Nephron (organoid): ENCODE measurements around the gene RTTN.

Experiments used
- H3K27ac Mint-ChIP-seq, 3 experiments: 2 replicates each; pipeline ENCODE4 v1.8.0; 2020; ENCODE audit warnings: mixed read lengths in 3 of 3, mild to moderate bottlenecking in 2 of 3, moderate library complexity in 1 of 3
- H3K27me3 Mint-ChIP-seq: 2 replicates; pipeline ENCODE4 v1.8.0; 2021; ENCODE audit warnings: low read depth, mild to moderate bottlenecking, moderate library complexity, mixed read lengths
- H3K36me3 Mint-ChIP-seq: 2 replicates; pipeline ENCODE4 v1.8.0; 2020; ENCODE audit warnings: low read depth, mixed read lengths
- H3K4me1 Mint-ChIP-seq: 2 replicates; pipeline ENCODE4 v1.8.0; 2020; ENCODE audit warnings: mixed read lengths
- H3K4me3 Mint-ChIP-seq, 3 experiments: 2 replicates each; pipeline ENCODE4 v1.8.0; 2020; ENCODE audit warnings: mild to moderate bottlenecking in 3 of 3, mixed read lengths in 3 of 3, moderate library complexity in 2 of 3
- H3K9me3 Mint-ChIP-seq: 2 replicates; pipeline ENCODE4 v1.8.0; 2020; ENCODE audit warnings: mixed read lengths
- CTCF ChIP-seq, 3 experiments: fragments of 200-600 bp; sonication (generic); IDR thresholded peaks; one replicate each; pipeline ENCODE4 v1.5.0; 2021; ENCODE audit warnings: antibody characterized with exemption in 3 of 3; ENCODE audit not compliant: unreplicated experiment in 3 of 3

RTTN gene

GRCh38 chr18:69987870-69988269, 217.6 kb downstream of the RTTN start:
- Mint-ChIP-seq H3K4me3 (no peak overlapping the region), H3K9me3 (peaks cover 28% of the 10 kb centered on the region), H3K27ac (no peak overlapping the region), H3K27me3 (no peaks in the 10 kb centered on the region), H3K36me3 (peaks cover 45% of the 10 kb centered on the region), H3K4me1 (no peaks in the 10 kb centered on the region)
- TF ChIP-seq CTCF (IDR thresholded peaks at IDR 0.05; ENCODE audit: unreplicated experiment in 3 of 3), result no peak

GRCh38 chr18:69985239-69985638, 220.2 kb downstream of the RTTN start:
- peaks cover 40% of the 10 kb centered on the region for H3K36me3 Mint-ChIP-seq
- no peak overlapping the region for H3K4me3 Mint-ChIP-seq
- no peaks in the 10 kb centered on the region for H3K27me3 Mint-ChIP-seq
- H3K4me1 Mint-ChIP-seq, result peaks cover 7% of the 10 kb centered on the region
- peaks cover 27% of the 10 kb centered on the region for H3K9me3 Mint-ChIP-seq
- no peak overlapping the region for H3K27ac Mint-ChIP-seq
- no peak for TF ChIP-seq CTCF (IDR thresholded peaks at IDR 0.05; ENCODE audit: unreplicated experiment in 3 of 3)

- H3K9me3 Mint-ChIP-seq, result peaks cover 9% of the 10 kb centered on the region
- H3K4me1 Mint-ChIP-seq, result peaks cover 7% of the 10 kb centered on the region
- H3K27me3 Mint-ChIP-seq, result no peaks in the 10 kb centered on the region
- no peak overlapping the region for H3K4me3 Mint-ChIP-seq
- no peak overlapping the region for H3K27ac Mint-ChIP-seq
- H3K36me3 Mint-ChIP-seq, result peaks cover 32% of the 10 kb centered on the region
- TF ChIP-seq CTCF (IDR thresholded peaks at IDR 0.05; ENCODE audit: unreplicated experiment in 3 of 3), result no peak
Observed at GRCh38 chr18:69982417-69982816, 223.1 kb downstream of the RTTN start.

GRCh38 chr18:69981948-69982347, 223.5 kb downstream of the RTTN start:
- H3K27ac Mint-ChIP-seq, result no peak overlapping the region
- peaks cover 9% of the 10 kb centered on the region for H3K9me3 Mint-ChIP-seq
- H3K36me3 Mint-ChIP-seq, result peaks cover 32% of the 10 kb centered on the region
- H3K4me3 Mint-ChIP-seq, result no peak overlapping the region
- peaks cover 7% of the 10 kb centered on the region for H3K4me1 Mint-ChIP-seq
- H3K27me3 Mint-ChIP-seq, result no peaks in the 10 kb centered on the region
- no peak for TF ChIP-seq CTCF (IDR thresholded peaks at IDR 0.05; ENCODE audit: unreplicated experiment in 3 of 3)

GRCh38 chr18:69980982-69981804, 224.3 kb downstream of the RTTN start:
- Mint-ChIP-seq H3K9me3 (peaks cover 14% of the 10 kb centered on the region), H3K27me3 (no peaks in the 10 kb centered on the region), H3K27ac (peak overlapping the region; percentile 17 to 80 (median 28)), H3K4me1 (peaks cover 7% of the 10 kb centered on the region), H3K4me3 (no peak overlapping the region), H3K36me3 (peaks cover 32% of the 10 kb centered on the region)
- TF ChIP-seq CTCF (IDR thresholded peaks at IDR 0.05; ENCODE audit: unreplicated experiment in 3 of 3), result no peak

- peaks cover 7% of the 10 kb centered on the region for H3K4me1 Mint-ChIP-seq
- H3K4me3 Mint-ChIP-seq, result no peak overlapping the region
- H3K9me3 Mint-ChIP-seq, result peaks cover 21% of the 10 kb centered on the region
- H3K36me3 Mint-ChIP-seq, result peaks cover 34% of the 10 kb centered on the region
- no peak for TF ChIP-seq CTCF (IDR thresholded peaks at IDR 0.05; ENCODE audit: unreplicated experiment in 3 of 3)
- no peaks in the 10 kb centered on the region for H3K27me3 Mint-ChIP-seq
- peak overlapping the region in 1 of 3 experiments; percentile 80 for H3K27ac Mint-ChIP-seq
Observed at GRCh38 chr18:69980509-69980908, 225.0 kb downstream of the RTTN start.
